H9 (cell line): ENCODE measurements around the gene PRKCA. TPM values are rescaled to one million over a fixed set of nuclear protein-coding genes. Genes with fewer than 3 reads are reported as not detected.

Experiments
- DNase-seq: peaks from one replicate; pipeline ENCODE4 v3.0.0-alpha.2; 2017
- H2AFZ ChIP-seq: one replicate; pipeline ENCODE4 v1.6.1; 2013; ENCODE audit warnings: mild to moderate bottlenecking, low read length, control low read depth, moderate library complexity
- H2AK5ac ChIP-seq: 2 replicates; pipeline ENCODE4 v1.6.1; 2013; ENCODE audit warnings: low read length, control low read depth, mixed read lengths; ENCODE audit not compliant: insufficient read length
- H2BK120ac ChIP-seq: one replicate; pipeline ENCODE4 v1.6.1; 2013; ENCODE audit warnings: low read depth, mild to moderate bottlenecking, low read length, control low read depth, inconsistent platforms; ENCODE audit not compliant: poor library complexity, severe bottlenecking
- H2BK12ac ChIP-seq: 2 replicates; pipeline ENCODE4 v1.6.1; 2013; ENCODE audit warnings: low read length, control low read depth, mixed read lengths, low read depth; ENCODE audit not compliant: insufficient read length
- H2BK15ac ChIP-seq: 2 replicates; pipeline ENCODE4 v1.6.1; 2013; ENCODE audit warnings: low read depth, low read length, control low read depth
- H2BK20ac ChIP-seq: one replicate; pipeline ENCODE4 v1.6.1; 2013; ENCODE audit warnings: low read depth, mild to moderate bottlenecking, low read length, control low read depth, inconsistent platforms; ENCODE audit not compliant: poor library complexity, severe bottlenecking
- H2BK5ac ChIP-seq: 2 replicates; pipeline ENCODE4 v1.6.1; 2013; ENCODE audit warnings: low read length, control low read depth, mixed read lengths; ENCODE audit not compliant: insufficient read length
- H3K14ac ChIP-seq: 2 replicates; pipeline ENCODE4 v1.6.1; 2013; ENCODE audit warnings: low read length, control low read depth; ENCODE audit not compliant: insufficient read depth
- H3K18ac ChIP-seq: 2 replicates; pipeline ENCODE4 v1.6.1; 2013; ENCODE audit warnings: low read depth, mild to moderate bottlenecking, mixed read lengths, low read length, control low read depth; ENCODE audit not compliant: insufficient read length
- H3K23ac ChIP-seq: 2 replicates; pipeline ENCODE4 v1.6.1; 2013; ENCODE audit warnings: low read length, control low read depth, mixed read lengths, low read depth; ENCODE audit not compliant: insufficient read length
- H3K23me2 ChIP-seq: 2 replicates; pipeline ENCODE4 v1.6.1; 2013; ENCODE audit warnings: low read depth, mild to moderate bottlenecking, mixed read lengths, low read length, control low read depth; ENCODE audit not compliant: insufficient read length, poor library complexity, severe bottlenecking
- H3K27ac ChIP-seq: 2 replicates; pipeline ENCODE4 v1.5.1; 2013; ENCODE audit warnings: low read length, control low read depth, mixed read lengths, low read depth; ENCODE audit not compliant: insufficient read length
- H3K27me3 ChIP-seq: 2 replicates; pipeline ENCODE4 v1.6.1; 2013; ENCODE audit warnings: low read length, control low read depth, inconsistent platforms; ENCODE audit not compliant: insufficient read depth
- H3K4ac ChIP-seq: 2 replicates; pipeline ENCODE4 v1.6.1; 2013; ENCODE audit warnings: low read depth, mild to moderate bottlenecking, control low read depth, inconsistent platforms, low read length, moderate library complexity
- H3K4me1 ChIP-seq: 2 replicates; pipeline ENCODE4 v1.6.1; 2013; ENCODE audit warnings: low read length, control low read depth, inconsistent platforms; ENCODE audit not compliant: insufficient read depth
- H3K4me2 ChIP-seq: 2 replicates; pipeline ENCODE4 v1.6.1; 2013; ENCODE audit warnings: low read length, control low read depth, mixed read lengths; ENCODE audit not compliant: insufficient read length, insufficient read depth
- H3K56ac ChIP-seq: 2 replicates; pipeline ENCODE4 v1.6.1; 2013; ENCODE audit warnings: low read depth, mild to moderate bottlenecking, mixed read lengths, low read length, control low read depth; ENCODE audit not compliant: insufficient read length
- H3K79me1 ChIP-seq: 2 replicates; pipeline ENCODE4 v1.6.1; 2013; ENCODE audit warnings: low read depth, mild to moderate bottlenecking, moderate library complexity, low read length, control low read depth, inconsistent platforms; ENCODE audit not compliant: insufficient read depth, poor library complexity, severe bottlenecking
- H3K79me2 ChIP-seq: 2 replicates; pipeline ENCODE4 v1.6.1; 2013; ENCODE audit warnings: low read length, control low read depth, inconsistent platforms; ENCODE audit not compliant: insufficient read depth
- H3K9ac ChIP-seq: 2 replicates; pipeline ENCODE4 v1.6.1; 2013; ENCODE audit warnings: low read length, control low read depth, mixed read lengths; ENCODE audit not compliant: insufficient read length; ENCODE audit errors: extremely low read depth
- H3K9me3 ChIP-seq: one replicate; pipeline ENCODE4 v1.6.1; 2013; ENCODE audit warnings: low read depth, low read length, inconsistent platforms; ENCODE audit not compliant: control insufficient read depth
- H3T11ph ChIP-seq: one replicate; pipeline ENCODE4 v1.6.1; 2013; ENCODE audit warnings: mild to moderate bottlenecking, low read length, control low read depth, inconsistent platforms
- H4K20me1 ChIP-seq: one replicate; pipeline ENCODE4 v1.6.1; 2013; ENCODE audit not compliant: control insufficient read depth, insufficient read length, insufficient read depth
- H4K5ac ChIP-seq: 2 replicates; pipeline ENCODE4 v1.6.1; 2013; ENCODE audit warnings: low read depth, mild to moderate bottlenecking, mixed read lengths, low read length, control low read depth; ENCODE audit not compliant: insufficient read length
- H4K8ac ChIP-seq: replicated peaks from 2 replicates; pipeline ENCODE4 v1.6.1; 2013; ENCODE audit warnings: low read length, control low read depth, mixed read lengths, low read depth; ENCODE audit not compliant: insufficient read length
- H4K91ac ChIP-seq: 2 replicates; pipeline ENCODE4 v1.6.1; 2013; ENCODE audit warnings: low read depth, mild to moderate bottlenecking, moderate library complexity, mixed read lengths, low read length, control low read depth; ENCODE audit not compliant: insufficient read length
- H3K27ac Mint-ChIP-seq, 3 experiments: 2 replicates in 2 of 3; 3 replicates in 1 of 3; pipeline ENCODE4 v1.8.0; 2020 to 2021; ENCODE audit warnings: mixed read lengths in 3 of 3, mild to moderate bottlenecking in 1 of 3, moderate library complexity in 1 of 3
- H3K27me3 Mint-ChIP-seq: 2 replicates; pipeline ENCODE4 v1.8.0; 2021; ENCODE audit warnings: low read depth, mild to moderate bottlenecking, moderate library complexity, mixed read lengths
- H3K36me3 Mint-ChIP-seq, 3 experiments: 2 replicates in 2 of 3; 3 replicates in 1 of 3; pipeline ENCODE4 v1.8.0; 2020 to 2021; ENCODE audit warnings: low read depth in 3 of 3, mixed read lengths in 3 of 3; ENCODE audit not compliant: insufficient read depth in 1 of 3
- H3K4me1 Mint-ChIP-seq, 2 experiments: 2 replicates each; pipeline ENCODE4 v1.8.0; 2020; ENCODE audit warnings: mixed read lengths in 2 of 2
- H3K4me3 Mint-ChIP-seq, 2 experiments: 2 replicates in 1 of 2; 3 replicates in 1 of 2; pipeline ENCODE4 v1.8.0; 2020 to 2021; ENCODE audit warnings: mild to moderate bottlenecking in 2 of 2, mixed read lengths in 2 of 2, moderate library complexity in 1 of 2
- H3K9me3 Mint-ChIP-seq, 2 experiments: 2 replicates in 1 of 2; 3 replicates in 1 of 2; pipeline ENCODE4 v1.8.0; 2020; ENCODE audit warnings: mild to moderate bottlenecking in 2 of 2, mixed read lengths in 2 of 2, moderate library complexity in 1 of 2
- WGBS: extraction: QIAGEN DNeasy Blood & Tissue Kit; methylation state at CpG from one replicate; pipeline ENCODE4 v1.1.7; 2013; ENCODE audit warnings: missing lambda C conversion rate, low lambda C conversion rate, mixed read lengths; ENCODE audit not compliant: insufficient read length; ENCODE audit errors: extremely low coverage; 5-methylcytosine and 5-hydroxymethylcytosine counted together
- total RNA-seq: library from RNA; stranded (reverse); gene quantifications from 2 replicates; pipeline ENCODE4 v1.2.1, GENCODE V29; 2021
- TF ChIP-seq, protein P1 (sequence below): fragments of 200-600 bp; sonication (generic); conservative IDR thresholded peaks from 3 replicates; pipeline ENCODE4 v1.8.0; 2021; ENCODE audit warnings: antibody characterized with exemption, mild to moderate bottlenecking

Gene PRKCA
- total RNA-seq, 1 experiment from 2014 or later: 10.5 TPM

DNA sequence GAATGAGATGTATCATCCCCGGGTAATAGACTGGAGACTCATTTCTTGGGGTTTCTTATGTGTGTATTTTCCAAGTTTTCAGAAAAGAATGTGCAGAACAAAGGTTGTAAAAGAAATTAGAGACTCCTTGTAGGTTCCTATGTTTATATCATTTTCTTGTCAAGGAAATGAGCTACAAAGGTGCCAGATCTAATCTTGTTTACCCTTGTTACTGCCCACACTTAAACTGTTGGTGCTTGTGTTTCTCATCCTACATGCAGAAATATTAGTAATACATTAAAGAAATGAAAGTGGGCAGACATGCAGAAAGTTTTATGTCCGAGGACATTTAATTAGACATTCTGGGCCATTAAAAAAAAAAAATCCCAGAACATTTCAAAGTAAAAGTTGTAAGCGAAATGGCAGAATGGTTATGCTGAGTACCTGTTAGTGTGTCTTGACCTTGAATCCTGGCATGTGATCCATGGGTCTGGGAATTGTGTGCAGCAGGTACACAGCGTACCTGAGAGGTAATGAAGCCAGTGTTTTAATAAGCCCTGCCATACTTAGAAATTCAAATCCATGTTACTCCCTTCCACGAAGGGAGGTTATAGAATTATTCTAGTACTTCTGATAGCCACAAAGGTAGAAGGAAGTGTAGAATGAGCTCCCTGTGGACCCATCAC lies 469.9 kb downstream of the PRKCA start:
- Histone ChIP-seq H2BK12ac (no peak overlapping the region), H2BK20ac (no peak overlapping the region), H2BK15ac (no peak overlapping the region), H3K27ac (no peak overlapping the region), H3K14ac (no peak overlapping the region), H2AFZ (no peak overlapping the region), H4K8ac (no peak overlapping the region), H3K27me3 (no peaks in the 10 kb centered on the region), H4K91ac (no peak overlapping the region), H3K9me3 (no peaks in the 10 kb centered on the region), H3K56ac (no peak overlapping the region), H3K23me2 (no peaks in the 10 kb centered on the region), H2AK5ac (no peak overlapping the region), H2BK120ac (no peak overlapping the region), H3K79me2 (no peaks in the 10 kb centered on the region), H3K4me2 (no peak overlapping the region), H3K4me1 (peaks cover 5% of the 10 kb centered on the region; the same call in 1 of the 2 replicates), H3K79me1 (no peaks in the 10 kb centered on the region), H3K9ac (no peak overlapping the region), H2BK5ac (no peak overlapping the region), H3K4ac (no peak overlapping the region), H3K18ac (no peak overlapping the region), H3T11ph (no peak overlapping the region), H3K23ac (no peak overlapping the region), H4K20me1 (no peaks in the 10 kb centered on the region), H4K5ac (no peak overlapping the region)
- no peaks in the 10 kb centered on the region for H3K9me3 Mint-ChIP-seq
- peaks cover 23 to 31% of the 10 kb centered on the region in 2 experiments for H3K4me1 Mint-ChIP-seq
- no peak overlapping the region for H3K27ac Mint-ChIP-seq
- DNase-seq: no peak
- no peaks in the 10 kb centered on the region for H3K27me3 Mint-ChIP-seq
- TF ChIP-seq, protein P1, sequence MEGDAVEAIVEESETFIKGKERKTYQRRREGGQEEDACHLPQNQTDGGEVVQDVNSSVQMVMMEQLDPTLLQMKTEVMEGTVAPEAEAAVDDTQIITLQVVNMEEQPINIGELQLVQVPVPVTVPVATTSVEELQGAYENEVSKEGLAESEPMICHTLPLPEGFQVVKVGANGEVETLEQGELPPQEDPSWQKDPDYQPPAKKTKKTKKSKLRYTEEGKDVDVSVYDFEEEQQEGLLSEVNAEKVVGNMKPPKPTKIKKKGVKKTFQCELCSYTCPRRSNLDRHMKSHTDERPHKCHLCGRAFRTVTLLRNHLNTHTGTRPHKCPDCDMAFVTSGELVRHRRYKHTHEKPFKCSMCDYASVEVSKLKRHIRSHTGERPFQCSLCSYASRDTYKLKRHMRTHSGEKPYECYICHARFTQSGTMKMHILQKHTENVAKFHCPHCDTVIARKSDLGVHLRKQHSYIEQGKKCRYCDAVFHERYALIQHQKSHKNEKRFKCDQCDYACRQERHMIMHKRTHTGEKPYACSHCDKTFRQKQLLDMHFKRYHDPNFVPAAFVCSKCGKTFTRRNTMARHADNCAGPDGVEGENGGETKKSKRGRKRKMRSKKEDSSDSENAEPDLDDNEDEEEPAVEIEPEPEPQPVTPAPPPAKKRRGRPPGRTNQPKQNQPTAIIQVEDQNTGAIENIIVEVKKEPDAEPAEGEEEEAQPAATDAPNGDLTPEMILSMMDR: no peak
- no CpG with 5 or more reads among the region's 5 CpGs for WGBS
- no peaks in the 10 kb centered on the region; a peak in 1 of 7 replicates for H3K36me3 Mint-ChIP-seq
- no peak overlapping the region for H3K4me3 Mint-ChIP-seq
